Ovary (tissue), 9 donors: ENCODE results near the gene LAMC1. TPM values are rescaled to one million over a fixed set of nuclear protein-coding genes. Genes with fewer than 3 reads are reported as not detected.

Experiments used
- DNase-seq, 5 donors: peaks; one replicate each; pipeline ENCODE4 v3.0.0-alpha.2; 2019 to 2020
- H3K27ac ChIP-seq, 2 donors: fragments of 200-600 bp; one replicate each; pipeline versions ENCODE4 v1.5.1 to v1.8.0; 2019 to 2022
- H3K27me3 ChIP-seq: fragments of 200-600 bp; one replicate; pipeline ENCODE4 v1.8.0; 2022
- H3K36me3 ChIP-seq: fragments of 200-600 bp; sonication (generic); one replicate; pipeline ENCODE4 v1.5.1; 2019
- H3K4me1 ChIP-seq: one replicate; pipeline ENCODE4 v1.8.1; 2013; ENCODE audit warnings: mild to moderate bottlenecking, moderate library complexity; ENCODE audit not compliant: insufficient read depth
- H3K4me3 ChIP-seq: fragments of 200-600 bp; sonication (generic); one replicate; pipeline ENCODE4 v1.5.1; 2017
- H3K9me3 ChIP-seq, 2 donors: fragments of 200-600 bp in 1 of 2; sonication (generic) in 1 of 2; one replicate each; pipeline versions ENCODE4 v1.5.1 to v1.8.1; 2013 to 2019; ENCODE audit warnings: mild to moderate bottlenecking in 1 of 2, moderate library complexity in 1 of 2
- EP300 ChIP-seq: sonication (generic); formaldehyde crosslinking; IDR thresholded peaks from one replicate; pipeline ENCODE4 v1.6.1; 2017; ENCODE audit warnings: antibody characterized with exemption
- POLR2A ChIP-seq: fragments of 450-650 bp; IDR thresholded peaks from one replicate; pipeline ENCODE4 v1.6.1; 2017; ENCODE audit warnings: antibody characterized with exemption, mild to moderate bottlenecking, moderate library complexity
- WGBS, 3 donors: extraction: QIAGEN DNeasy Blood & Tissue Kit in 1 of 3; methylation state at CpG; one replicate each; pipeline versions ENCODE4 v1.1.5 to v1.1.7; 2013 to 2017; 5-methylcytosine and 5-hydroxymethylcytosine counted together
- intact Hi-C, 4 donors: fragments of 100-400 bp; cut with DNase I; formaldehyde crosslinking; loops; one replicate each; pipeline versions ENCODE4 v1.11.0 to v1.15.1; 2022 to 2023
- polyA plus RNA-seq, 2 donors: library from polyadenylated mRNA; stranded (reverse); fragments of 200-250 nt in 1 of 2; fragments of 350-450 nt in 1 of 2; fragmentation: Illumina TruSeq in 1 of 2; extraction: RNeasy Lipid Tissue Mini Kit (QIAGEN cat#74804) in 1 of 2; gene quantifications; one replicate each; pipeline ENCODE4 v1.2.3, GENCODE V29; 2013 to 2014
- total RNA-seq, 7 donors: library from RNA; depleted of rRNA in 2 of 7; stranded (reverse); fragments of >200 nt in 2 of 7; fragmentation: NEBNext Ultra II Directional in 3 of 7; extraction: Animal tissue kit (Norgen Biotek cat#: 25700) in 3 of 7; gene quantifications; one replicate each; pipeline versions ENCODE4 v1.1.0 to v1.2.4, GENCODE V29; 2016 to 2023
- TF ChIP-seq, protein P1 (sequence below), 3 donors: fragments of 450-650 bp in 2 of 3; fragments of 200-600 bp in 1 of 3; IDR thresholded peaks; one replicate each; pipeline versions ENCODE4 v1.5.1 to v1.8.0; 2016 to 2022; ENCODE audit warnings: antibody characterized with exemption in 3 of 3, mild to moderate bottlenecking in 1 of 3
- donor health status: DM: no; HTN: no; CAD: no; lungs with moderate emphysema.
- donor health status: DM: no; HTN: no; CAD: no.
- donor health status: Bipolar disorder and iron deficiency.
- donor health status: DM: yes; HTN: yes; CAD: no.
- donor health status: DM: no; HTN: no; CAD: no.
- donor health status: DM: yes; HTN: yes; CAD: no.

Gene LAMC1
- total and polyA plus RNA-seq, 9 donors: 51.3 to 205 (median 85.2) TPM

DNA sequence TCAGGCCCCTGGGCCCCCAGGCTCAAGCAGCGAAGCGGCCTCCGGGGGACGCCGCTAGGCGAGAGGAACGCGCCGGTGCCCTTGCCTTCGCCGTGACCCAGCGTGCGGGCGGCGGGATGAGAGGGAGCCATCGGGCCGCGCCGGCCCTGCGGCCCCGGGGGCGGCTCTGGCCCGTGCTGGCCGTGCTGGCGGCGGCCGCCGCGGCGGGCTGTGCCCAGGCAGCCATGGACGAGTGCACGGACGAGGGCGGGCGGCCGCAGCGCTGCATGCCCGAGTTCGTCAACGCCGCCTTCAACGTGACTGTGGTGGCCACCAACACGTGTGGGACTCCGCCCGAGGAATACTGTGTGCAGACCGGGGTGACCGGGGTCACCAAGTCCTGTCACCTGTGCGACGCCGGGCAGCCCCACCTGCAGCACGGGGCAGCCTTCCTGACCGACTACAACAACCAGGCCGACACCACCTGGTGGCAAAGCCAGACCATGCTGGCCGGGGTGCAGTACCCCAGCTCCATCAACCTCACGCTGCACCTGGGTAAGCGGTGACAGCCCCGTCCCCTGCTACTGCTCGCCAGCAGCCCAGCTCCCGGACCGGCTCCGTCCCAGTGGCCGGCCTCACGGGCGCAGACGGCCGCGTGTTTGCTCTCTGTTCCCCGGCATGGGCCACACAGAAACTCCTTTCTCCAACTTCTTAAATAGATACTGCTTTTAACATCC lies 539 bp downstream of the LAMC1 start:
- peaks cover 5% of the 10 kb centered on the region for H3K4me1 ChIP-seq
- no peaks in the 10 kb centered on the region for H3K27me3 ChIP-seq
- 0 to 1% (median 1%) methylated on average over 31 to 68 of the region's 68 CpGs for WGBS, 3 donors

DNA sequence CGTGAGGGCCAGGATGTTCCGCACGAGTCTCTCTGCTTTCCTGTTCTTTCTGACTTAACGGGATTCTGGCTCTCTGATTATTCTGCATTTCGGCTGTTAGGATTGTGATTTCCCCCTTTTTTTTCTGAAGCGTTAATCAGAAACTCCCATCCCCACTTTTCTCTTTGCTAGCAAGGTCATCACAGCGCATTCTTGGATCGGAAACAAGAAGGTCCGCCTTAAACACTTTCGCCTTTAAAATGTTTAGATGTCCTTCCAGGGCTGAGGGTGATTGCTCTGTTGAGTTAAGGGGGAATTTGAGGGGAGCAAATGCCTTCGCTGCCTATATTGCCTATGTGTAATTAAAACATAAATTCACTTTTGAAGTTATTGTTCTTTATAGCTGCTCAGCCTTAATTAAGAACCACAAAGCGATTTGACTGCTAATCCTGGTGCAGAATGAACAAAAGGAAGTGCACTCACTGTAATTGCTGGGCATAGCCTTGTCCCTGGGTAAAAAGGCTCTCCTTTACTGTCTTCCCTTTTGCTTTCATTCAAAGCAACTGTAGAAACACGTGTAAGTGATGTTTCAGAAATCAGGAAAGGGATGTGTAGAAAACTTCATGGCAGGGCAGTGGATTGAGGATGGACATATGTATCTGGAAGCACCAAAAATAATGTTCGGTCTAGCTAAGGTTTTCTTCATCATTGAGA lies 1.2 kb downstream of the LAMC1 start:
- no peaks in the 10 kb centered on the region for H3K9me3 ChIP-seq
- 0 to 1% (median 0%) methylated on average over 14 of the region's 14 CpGs for WGBS, 3 donors
- H3K36me3 ChIP-seq: no peaks in the 10 kb centered on the region
- intact Hi-C loops: loop anchor here in 3 of 4 donors (5.0 to 10.0 kb wide), 4 partner anchors 50 to 613 kb away; partner anchors contain the start of gene ARPC5 (in 1 of the 3)
- no peaks in the 10 kb centered on the region for H3K27me3 ChIP-seq
- TF ChIP-seq POLR2A (no peak), EP300 (no peak)
- TF ChIP-seq, protein P1, sequence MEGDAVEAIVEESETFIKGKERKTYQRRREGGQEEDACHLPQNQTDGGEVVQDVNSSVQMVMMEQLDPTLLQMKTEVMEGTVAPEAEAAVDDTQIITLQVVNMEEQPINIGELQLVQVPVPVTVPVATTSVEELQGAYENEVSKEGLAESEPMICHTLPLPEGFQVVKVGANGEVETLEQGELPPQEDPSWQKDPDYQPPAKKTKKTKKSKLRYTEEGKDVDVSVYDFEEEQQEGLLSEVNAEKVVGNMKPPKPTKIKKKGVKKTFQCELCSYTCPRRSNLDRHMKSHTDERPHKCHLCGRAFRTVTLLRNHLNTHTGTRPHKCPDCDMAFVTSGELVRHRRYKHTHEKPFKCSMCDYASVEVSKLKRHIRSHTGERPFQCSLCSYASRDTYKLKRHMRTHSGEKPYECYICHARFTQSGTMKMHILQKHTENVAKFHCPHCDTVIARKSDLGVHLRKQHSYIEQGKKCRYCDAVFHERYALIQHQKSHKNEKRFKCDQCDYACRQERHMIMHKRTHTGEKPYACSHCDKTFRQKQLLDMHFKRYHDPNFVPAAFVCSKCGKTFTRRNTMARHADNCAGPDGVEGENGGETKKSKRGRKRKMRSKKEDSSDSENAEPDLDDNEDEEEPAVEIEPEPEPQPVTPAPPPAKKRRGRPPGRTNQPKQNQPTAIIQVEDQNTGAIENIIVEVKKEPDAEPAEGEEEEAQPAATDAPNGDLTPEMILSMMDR (IDR thresholded peaks at IDR 0.05): no peak
- peak overlapping the region; percentile 62 for H3K4me3 ChIP-seq
- DNase-seq: no peak
- peak overlapping the region; percentile 92 to 100 for H3K27ac ChIP-seq
- peaks cover 6% of the 10 kb centered on the region for H3K4me1 ChIP-seq

More for the DNA sequence above, 539 bp downstream of the LAMC1 start:
- TF ChIP-seq POLR2A (peak; percentile 14), EP300 (no peak)
- TF ChIP-seq, protein P1 (IDR thresholded peaks at IDR 0.05): peak in 1 of 3 donors; percentile 25
- Histone ChIP-seq H3K27ac (peak overlapping the region; percentile 92 to 100), H3K36me3 (no peaks in the 10 kb centered on the region), H3K9me3 (no peaks in the 10 kb centered on the region), H3K4me3 (peak overlapping the region; percentile 62)
- peak; percentile 55 to 69 (median 63) for DNase-seq
- intact Hi-C loops: loop anchor here in 3 of 4 donors (2.0 to 10.0 kb wide), 5 partner anchors 51 to 614 kb away; partner anchors contain the start of gene ARPC5 (in 1 of the 3)

DNA sequence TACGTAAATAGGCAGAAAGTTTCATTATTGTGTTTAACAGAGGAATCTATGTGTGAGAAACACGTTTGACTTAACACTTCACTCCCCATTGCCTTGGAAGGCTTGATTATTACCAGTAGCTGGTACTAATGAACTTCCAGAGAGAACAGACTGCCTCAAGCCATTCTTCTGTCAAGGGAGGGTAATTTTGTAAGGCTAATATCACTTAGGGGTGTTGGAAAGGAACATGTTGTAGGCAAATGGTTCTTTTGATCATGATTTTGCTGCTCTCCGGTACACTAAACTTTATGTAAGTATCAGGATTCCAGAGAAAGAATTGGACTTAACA lies 1.8 kb downstream of the LAMC1 start:
- TF ChIP-seq POLR2A (no peak), EP300 (no peak)
- TF ChIP-seq, protein P1 (IDR thresholded peaks at IDR 0.05): no peak
- H3K36me3 ChIP-seq: no peaks in the 10 kb centered on the region
- H3K4me1 ChIP-seq: peaks cover 5% of the 10 kb centered on the region
- no peaks in the 10 kb centered on the region for H3K9me3 ChIP-seq
- no peak overlapping the region for H3K27ac ChIP-seq
- peak overlapping the region; percentile 62 for H3K4me3 ChIP-seq
- 1 to 2% (median 1%) methylated on average over 3 of the region's 3 CpGs for WGBS, 3 donors
- no peaks in the 10 kb centered on the region for H3K27me3 ChIP-seq
- DNase-seq: no peak
- intact Hi-C loops: loop anchor here in 3 of 4 donors (10.0 kb wide), 2 partner anchors 50 to 70 kb away; no protein-coding TSS in a partner anchor

DNA sequence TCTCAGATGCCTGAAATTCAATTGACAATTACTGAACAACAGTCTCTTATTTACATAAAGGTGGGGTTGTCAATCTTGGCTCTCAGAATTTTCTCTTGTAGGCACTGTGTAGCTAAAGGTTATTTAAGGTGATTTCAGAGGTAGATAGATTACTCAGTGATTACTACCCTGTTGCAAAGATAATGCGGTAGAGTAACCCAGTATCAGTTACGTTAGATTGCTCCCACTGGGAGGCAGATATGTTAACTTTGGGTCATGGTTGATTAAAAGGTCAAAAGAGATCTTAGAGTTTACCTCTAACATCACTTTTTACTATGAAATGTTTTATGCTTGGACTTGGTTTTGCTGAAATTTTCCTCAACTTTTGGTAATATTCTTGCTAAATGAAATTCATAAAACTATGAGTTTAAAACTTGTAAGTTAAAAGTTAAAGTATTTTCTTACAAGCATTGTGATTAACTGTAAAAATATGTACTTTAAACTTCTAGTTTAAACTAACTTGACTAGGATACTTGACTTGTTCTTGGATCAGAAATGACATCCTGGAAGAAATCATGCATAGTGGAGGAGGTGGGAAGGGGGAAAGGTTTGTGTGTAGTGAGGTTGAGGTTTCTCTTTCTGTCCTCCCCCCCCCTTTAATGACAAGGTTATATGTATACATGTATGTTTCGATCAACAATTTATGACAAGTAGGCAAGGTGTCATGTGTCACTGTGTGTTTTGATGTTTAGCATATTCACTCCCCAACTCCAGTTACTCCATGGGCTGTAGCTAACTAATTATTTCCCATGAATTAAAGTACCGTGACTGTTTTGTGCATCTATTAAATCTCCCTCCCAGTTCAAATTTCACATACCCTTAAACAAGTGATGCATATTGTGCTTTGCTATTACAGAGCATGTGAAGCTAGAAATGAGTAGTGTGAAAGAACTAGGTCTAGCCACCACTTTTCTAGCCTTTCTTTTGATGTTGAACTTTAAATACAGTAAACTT lies 2.9 kb downstream of the LAMC1 start:
- H3K27me3 ChIP-seq: no peaks in the 10 kb centered on the region
- WGBS, 3 donors: 14 to 18% (median 15%) methylated on average over 4 of the region's 4 CpGs
- peaks cover 6% of the 10 kb centered on the region for H3K4me1 ChIP-seq
- peak overlapping the region; percentile 62 for H3K4me3 ChIP-seq
- DNase-seq: no peak
- no peaks in the 10 kb centered on the region for H3K9me3 ChIP-seq
- H3K36me3 ChIP-seq: no peaks in the 10 kb centered on the region
- intact Hi-C loops: loop anchor here in 3 of 4 donors (10.0 kb wide), 2 partner anchors 49 to 69 kb away; no protein-coding TSS in a partner anchor
- no peak overlapping the region for H3K27ac ChIP-seq
- TF ChIP-seq EP300: no peak
- TF ChIP-seq, protein P1 (IDR thresholded peaks at IDR 0.05): no peak
- no peak for TF ChIP-seq POLR2A
